Naive thymus-derived CD4-positive, alpha-beta T cell (primary cell): ENCODE measurements around the gene SIRT2. TPM values are rescaled to one million over a fixed set of nuclear protein-coding genes. Genes with fewer than 3 reads are reported as not detected.
A peak's percentile ranks its signal among the peaks of the same experiment; 100 is the strongest.

Experiments
- ATAC-seq: fragments of 150-1000 bp; cut with Tn5 transposase; 2 replicates; pipeline ENCODE4 v1.10.0; 2021; ENCODE audit warnings: mild to moderate bottlenecking, moderate library complexity
- CTCF ChIA-PET: fragments of 350-600 bp; sonication (Branson Sonifier 250); formaldehyde crosslinking; loops from one replicate; lab custom pipeline; 2021; ENCODE audit warnings: antibody characterized with exemption; lab: Charles Lee
- POLR2A ChIA-PET: fragments of 350-600 bp; sonication (Branson Sonifier 250); formaldehyde crosslinking; loops from one replicate; lab custom pipeline; 2021; ENCODE audit warnings: antibody characterized with exemption, inconsistent platforms; lab: Charles Lee
- DNase-seq, 9 donors: peaks; one replicate each; pipeline versions ENCODE4 v3.0.0 to v3.0.0-alpha.2; 2020 to 2022; ENCODE audit warnings: mixed read lengths in 1 of 9
- H3K27ac ChIP-seq: one replicate; pipeline ENCODE4 v1.7.0; 2013; ENCODE audit warnings: mild to moderate bottlenecking, low read depth, low read length, moderate library complexity
- H3K27me3 ChIP-seq, 2 donors: one replicate each; pipeline ENCODE4 v1.7.0; 2013; ENCODE audit warnings: low read length in 2 of 2, mild to moderate bottlenecking in 2 of 2, moderate library complexity in 2 of 2; ENCODE audit not compliant: control insufficient read depth in 2 of 2, insufficient read depth in 2 of 2
- H3K36me3 ChIP-seq, 3 experiments: 1 replicate in 2 of 3; 2 replicates in 1 of 3; pipeline ENCODE4 v1.7.0; 2013; ENCODE audit warnings: low read length in 3 of 3, mild to moderate bottlenecking in 3 of 3, moderate library complexity in 1 of 3; ENCODE audit not compliant: insufficient read depth in 3 of 3, control insufficient read depth in 2 of 3
- H3K4me1 ChIP-seq, 2 donors: one replicate each; pipeline ENCODE4 v1.7.0; 2013; ENCODE audit warnings: low read length in 2 of 2, mild to moderate bottlenecking in 2 of 2, moderate library complexity in 1 of 2; ENCODE audit not compliant: control insufficient read depth in 2 of 2, insufficient read depth in 2 of 2
- H3K4me3 ChIP-seq: 2 replicates; pipeline ENCODE4 v1.7.0; 2013; ENCODE audit warnings: mild to moderate bottlenecking, low read length
- H3K9me3 ChIP-seq, 3 experiments: 1 replicate in 2 of 3; 2 replicates in 1 of 3; pipeline ENCODE4 v1.7.0; 2013; ENCODE audit warnings: low read length in 3 of 3; ENCODE audit not compliant: control insufficient read depth in 2 of 3
- H3K27ac Mint-ChIP-seq, 9 donors: one replicate each; pipeline ENCODE4 v1.8.0; 2020 to 2022; ENCODE audit warnings: mixed read lengths in 9 of 9, mild to moderate bottlenecking in 8 of 9, moderate library complexity in 5 of 9, inconsistent platforms in 2 of 9
- H3K27me3 Mint-ChIP-seq, 5 donors: one replicate each; pipeline ENCODE4 v1.8.0; 2021 to 2022; ENCODE audit warnings: mixed read lengths in 5 of 5, mild to moderate bottlenecking in 1 of 5
- H3K36me3 Mint-ChIP-seq, 5 donors: one replicate each; pipeline ENCODE4 v1.8.0; 2020 to 2022; ENCODE audit warnings: mixed read lengths in 5 of 5, mild to moderate bottlenecking in 3 of 5, inconsistent platforms in 1 of 5
- H3K4me1 Mint-ChIP-seq, 7 donors: one replicate each; pipeline ENCODE4 v1.8.0; 2020 to 2022; ENCODE audit warnings: mixed read lengths in 7 of 7, mild to moderate bottlenecking in 3 of 7, inconsistent platforms in 1 of 7
- H3K4me3 Mint-ChIP-seq, 10 donors: one replicate each; pipeline ENCODE4 v1.8.0; 2020 to 2022; ENCODE audit warnings: mild to moderate bottlenecking in 10 of 10, mixed read lengths in 10 of 10, moderate library complexity in 6 of 10, inconsistent platforms in 2 of 10
- H3K9me3 Mint-ChIP-seq, 11 donors: one replicate each; pipeline ENCODE4 v1.8.0; 2020 to 2022; ENCODE audit warnings: mixed read lengths in 11 of 11, mild to moderate bottlenecking in 4 of 11, inconsistent platforms in 1 of 11, moderate library complexity in 1 of 11
- intact Hi-C, 2 donors: fragments of 100-400 bp; cut with micrococcal nuclease; formaldehyde crosslinking; loops; one replicate each; pipeline ENCODE4 v1.15.1; 2023
- polyA plus RNA-seq, 2 donors: library from polyadenylated mRNA; unstranded; fragments of 300-500 nt; fragmentation: Illumina TruSeq; gene quantifications; one replicate each; pipeline ENCODE4 v1.2.3, GENCODE V29; 2021
- total RNA-seq, 6 experiments: library from RNA in 5 of 6; stranded (reverse) in 5 of 6; gene quantifications; 1 replicate in 5 of 6; 2 replicates in 1 of 6; pipeline ENCODE4 v1.2.3 and lab custom pipeline; 2021 to 2026

Gene SIRT2
- total and polyA plus RNA-seq, 7 experiments from 2014 or later: 30.7 to 78.5 (median 47.5) TPM

DNA sequence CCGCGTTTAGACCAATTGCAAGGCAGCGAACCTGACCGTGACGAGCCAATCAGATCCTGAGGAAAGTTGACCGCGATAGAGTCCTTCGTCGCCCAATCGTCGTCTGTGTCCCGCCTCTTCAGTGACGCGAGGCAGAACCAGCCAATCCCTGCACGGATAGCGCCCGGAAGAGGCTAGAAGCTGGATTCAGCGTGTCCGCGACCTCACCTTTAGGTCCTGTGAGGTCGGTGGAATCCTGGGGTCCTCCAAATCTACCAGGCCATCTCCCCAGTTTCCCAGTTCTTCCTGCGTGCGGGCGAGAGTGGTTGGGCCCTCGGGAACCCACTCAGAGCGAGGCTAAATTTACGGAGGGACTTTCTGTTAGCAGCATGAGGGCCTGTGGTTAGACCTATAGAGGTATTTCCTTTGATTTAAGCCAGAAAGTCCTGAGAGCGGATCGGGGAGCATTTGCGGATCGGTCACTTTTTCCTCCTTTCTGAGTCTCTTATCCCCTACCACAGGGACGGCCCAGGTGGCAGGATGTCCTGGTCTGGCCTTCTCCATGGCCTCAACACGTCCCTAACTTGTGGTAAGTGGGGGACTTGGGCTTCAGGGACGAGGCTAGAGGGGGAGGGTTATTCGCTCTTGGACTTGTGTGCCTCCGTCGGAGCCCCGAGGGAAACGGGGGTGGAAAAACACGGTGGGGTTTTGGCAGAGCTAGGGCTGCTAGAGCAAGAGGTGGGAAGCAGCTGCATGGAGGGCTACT, 31.5 kb upstream of the SIRT2 start, which contains the start of gene MRPS12:
Gene MRPS12, plus strand, starts transcription at position 169 of the 745 bp plus-strand sequence. Its CDS starts 351 bp downstream, at position 520.
- H3K9me3 ChIP-seq: no peaks in the 10 kb centered on the region
- Mint-ChIP-seq H3K27ac (peak within 1 kb of the TSS; percentile 94 to 100 (median 99)), H3K36me3 (peaks cover 0 to 30% (median 15%) of the 10 kb centered on the region in 5 donors), H3K4me1 (peaks cover 22 to 47% (median 39%) of the 10 kb centered on the region in 7 donors), H3K4me3 (peak within 1 kb of the TSS; percentile 94 to 100 (median 98)), H3K9me3 (peaks cover 0 to 14% (median 3%) of the 10 kb centered on the region in 11 donors), H3K27me3 (peaks cover 0 to 2% (median 0%) of the 10 kb centered on the region in 5 donors)
- H3K27ac ChIP-seq: peak within 1 kb of the TSS; percentile 91
- peaks cover 0 to 23% (median 0%) of the 10 kb centered on the region in 3 experiments for H3K36me3 ChIP-seq
- no peaks in the 10 kb centered on the region for H3K27me3 ChIP-seq
- intact Hi-C loops: loop anchor here (1.0 to 10.0 kb wide), 21 partner anchors 21 to 1024 kb away; partner anchors contain the start of genes ACTN4 (in 2 of the 2), ECH1 (in 2 of the 2), EIF3K (in 2 of the 2) and FAM98C (in 2 of the 2)
- peak; percentile 96 for ATAC-seq
- ChIA-PET CTCF (interaction anchor here (0.6 to 2.9 kb wide), 17 partner anchors 10 to 613 kb away, joined by 3 to 21 read pairs (median 5); partner anchors contain the start of genes EIF3K, FAM98C, NFKBIB and SIRT2), POLR2A (interaction anchor here (0.6 to 4.3 kb wide), 18 partner anchors 28 to 1024 kb away, joined by 3 to 21 read pairs (median 4); partner anchors contain the start of genes ACTN4, ECH1, EIF3K and FAM98C)
- H3K4me1 ChIP-seq: peaks cover 21 to 47% of the 10 kb centered on the region in 2 donors
- peak in 8 of 9 donors; percentile 90 to 99 (median 98) for DNase-seq
- peak within 1 kb of the TSS; percentile 94 for H3K4me3 ChIP-seq

- H3K9me3 Mint-ChIP-seq: peaks cover 0 to 7% (median 2%) of the 10 kb centered on the region in 11 donors
- Histone ChIP-seq H3K27me3 (no peaks in the 10 kb centered on the region), H3K27ac (peak within 1 kb of the TSS; percentile 91), H3K9me3 (no peaks in the 10 kb centered on the region), H3K36me3 (peaks cover 0 to 30% (median 0%) of the 10 kb centered on the region in 3 experiments), H3K4me3 (peak within 1 kb of the TSS; percentile 94), H3K4me1 (peaks cover 21 to 55% of the 10 kb centered on the region in 2 donors)
- peak within 1 kb of the TSS; percentile 94 to 100 (median 98) for H3K4me3 Mint-ChIP-seq
- H3K27ac Mint-ChIP-seq: peak within 1 kb of the TSS; percentile 94 to 100 (median 99)
- DNase-seq (peak; percentile 92 to 98 (median 96)), ATAC-seq (peak; percentile 85)
- intact Hi-C loops: loop anchor here (1.0 to 10.0 kb wide), 21 partner anchors 22 to 1023 kb away; partner anchors contain the start of genes ACTN4 (in 2 of the 2), ECH1 (in 2 of the 2), EIF3K (in 2 of the 2) and FAM98C (in 2 of the 2)
- peaks cover 0 to 2% (median 0%) of the 10 kb centered on the region in 5 donors for H3K27me3 Mint-ChIP-seq
- H3K4me1 Mint-ChIP-seq: peaks cover 22 to 47% (median 39%) of the 10 kb centered on the region in 7 donors
- ChIA-PET POLR2A (interaction anchor here (0.6 to 4.3 kb wide), 19 partner anchors 12 to 1023 kb away, joined by 3 to 21 read pairs (median 4); partner anchors contain the start of genes ECH1, EIF3K, FAM98C and MAP4K1), CTCF (interaction anchor here (0.6 to 2.9 kb wide), 21 partner anchors 14 to 527 kb away, joined by 3 to 21 read pairs (median 4); partner anchors contain the start of genes EIF3K, FAM98C, NFKBIB and SIRT2)
- peaks cover 0 to 27% (median 12%) of the 10 kb centered on the region in 5 donors for H3K36me3 Mint-ChIP-seq
Observed at GRCh38 chr19:38929929-38930775, 30.7 kb upstream of the SIRT2 start, which contains the start of gene SARS2. Gene SARS2, minus strand, starts transcription at chr19:38930763. Its CDS starts 27 bp downstream, at chr19:38930736.

GRCh38 chr19:38928391-38929001, 29.1 kb upstream of the SIRT2 start:
- POLR2A ChIA-PET: interaction anchor here (2.0 to 2.9 kb wide), 3 partner anchors 50 to 526 kb away, joined by 8 to 21 read pairs (median 19); partner anchors contain the start of genes ECH1, FAM98C and RINL
- Histone ChIP-seq H3K27me3 (no peaks in the 10 kb centered on the region), H3K4me3 (no peak overlapping the region), H3K36me3 (peaks cover 0 to 30% (median 2%) of the 10 kb centered on the region in 3 experiments), H3K27ac (no peak overlapping the region), H3K9me3 (no peaks in the 10 kb centered on the region), H3K4me1 (peaks cover 21 to 64% of the 10 kb centered on the region in 2 donors)
- peaks cover 0 to 5% (median 0%) of the 10 kb centered on the region in 11 donors for H3K9me3 Mint-ChIP-seq
- H3K27me3 Mint-ChIP-seq: peaks cover 0 to 2% (median 0%) of the 10 kb centered on the region in 5 donors
- H3K4me1 Mint-ChIP-seq: peaks cover 21 to 46% (median 35%) of the 10 kb centered on the region in 7 donors
- peak overlapping the region in 7 of 10 donors; percentile 3 to 100 (median 37) for H3K4me3 Mint-ChIP-seq
- CTCF ChIA-PET: interaction anchor here (1.0 to 2.9 kb wide), 2 partner anchors 28 to 59 kb away, joined by 6 to 21 read pairs; partner anchors contain the start of genes NFKBIB and SIRT2
- DNase-seq: no peak
- H3K36me3 Mint-ChIP-seq: peaks cover 0 to 23% (median 8%) of the 10 kb centered on the region in 5 donors
- H3K27ac Mint-ChIP-seq: peak overlapping the region in 5 of 9 donors; percentile 1 to 66 (median 31)
- intact Hi-C loops: no loop called here
- no peak for ATAC-seq

GRCh38 chr19:38924388-38924787, 25.0 kb upstream of the SIRT2 start:
- H3K36me3 ChIP-seq: peaks cover 0 to 36% (median 2%) of the 10 kb centered on the region in 3 experiments
- no peaks in the 10 kb centered on the region for H3K27me3 ChIP-seq
- intact Hi-C loops: no loop called here
- H3K4me1 ChIP-seq: peaks cover 5 to 44% of the 10 kb centered on the region in 2 donors
- Mint-ChIP-seq H3K4me1 (peaks cover 0 to 22% (median 13%) of the 10 kb centered on the region in 7 donors), H3K4me3 (no peak overlapping the region), H3K27ac (peak overlapping the region in 1 of 9 donors; percentile 36), H3K27me3 (no peaks in the 10 kb centered on the region), H3K36me3 (peaks cover 0 to 26% (median 15%) of the 10 kb centered on the region in 5 donors), H3K9me3 (peaks cover 0 to 1% (median 0%) of the 10 kb centered on the region in 11 donors)
- H3K4me3 ChIP-seq: no peak overlapping the region
- ATAC-seq (peak; percentile 82), DNase-seq (no peak)
- POLR2A ChIA-PET: no interaction called here
- CTCF ChIA-PET: no interaction called here
- no peak overlapping the region for H3K27ac ChIP-seq
- H3K9me3 ChIP-seq: no peaks in the 10 kb centered on the region

DNA sequence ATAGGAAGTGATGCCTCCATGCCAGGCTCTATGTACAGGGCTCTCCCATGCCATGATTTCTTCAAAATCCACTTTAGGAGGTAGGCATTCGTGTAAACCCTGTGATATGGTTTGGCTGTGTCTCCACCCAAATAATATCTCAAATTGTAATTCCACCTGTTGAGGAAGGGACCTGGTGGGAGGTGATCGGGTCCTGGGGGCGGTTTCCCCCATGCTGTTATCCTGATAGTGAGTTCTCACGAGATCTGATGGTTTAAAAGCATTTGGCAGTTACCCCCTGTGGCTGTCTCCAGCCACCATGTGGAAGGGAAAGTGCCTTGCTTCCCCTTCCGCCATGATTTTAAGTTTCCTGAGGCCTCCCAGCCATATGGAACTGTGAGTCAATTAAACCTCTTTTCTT, 23.1 kb upstream of the SIRT2 start:
- peaks cover 0 to 22% (median 10%) of the 10 kb centered on the region in 5 donors for H3K36me3 Mint-ChIP-seq
- Histone ChIP-seq H3K4me3 (no peak overlapping the region), H3K9me3 (no peaks in the 10 kb centered on the region), H3K36me3 (peaks cover 0 to 36% (median 2%) of the 10 kb centered on the region in 3 experiments), H3K27me3 (no peaks in the 10 kb centered on the region), H3K4me1 (peaks cover 0 to 28% of the 10 kb centered on the region in 2 donors), H3K27ac (no peak overlapping the region)
- peaks cover 0 to 7% (median 0%) of the 10 kb centered on the region in 7 donors for H3K4me1 Mint-ChIP-seq
- ChIA-PET POLR2A (interaction anchor here (0.7 kb wide), 1 partner anchor 51 kb away, joined by 3 read pairs; no protein-coding TSS in a partner anchor), CTCF (no interaction called here)
- DNase-seq (no peak), ATAC-seq (no peak)
- intact Hi-C loops: no loop called here
- H3K27ac Mint-ChIP-seq: no peak overlapping the region
- peaks cover 0 to 1% (median 0%) of the 10 kb centered on the region in 11 donors for H3K9me3 Mint-ChIP-seq
- no peak overlapping the region for H3K4me3 Mint-ChIP-seq
- no peaks in the 10 kb centered on the region for H3K27me3 Mint-ChIP-seq
